OCI-LY3 (cell line): ENCODE measurements around the gene MRPL23.

Source experiments
- H2AFZ ChIP-seq: fragments of 200-600, 300-600 bp; shearing (Covaris generic); 2 replicates; pipeline ENCODE4 v1.6.0; 2014; ENCODE audit warnings: antibody characterized with exemption, low read depth, low read length
- H3K27ac ChIP-seq: fragments of 200-600, 300-600 bp; sonication (generic); 2 replicates; pipeline ENCODE4 v1.5.1; 2014; ENCODE audit warnings: mild to moderate bottlenecking, low read length, moderate library complexity, mixed read lengths
- H3K27me3 ChIP-seq: fragments of 200-600, 300-600 bp; sonication (generic); 2 replicates; pipeline ENCODE4 v1.6.1; 2014; ENCODE audit warnings: low read depth, low read length, mixed read lengths
- H3K36me3 ChIP-seq: fragments of 200-600, 300-600 bp; sonication (generic); replicated peaks from 2 replicates; pipeline ENCODE3; 2014; ENCODE audit warnings: low read depth, low read length, mixed read lengths
- H3K4me1 ChIP-seq: fragments of 300-600, 200-600 bp; sonication (generic); 2 replicates; pipeline ENCODE4 v1.6.1; 2014; ENCODE audit warnings: low read length, mixed read lengths
- H3K4me2 ChIP-seq: fragments of 200-600, 300-600 bp; sonication (generic); 2 replicates; pipeline ENCODE4 v1.6.1; 2014; ENCODE audit warnings: low read length, mixed read lengths
- H3K4me3 ChIP-seq: fragments of 300-600, 200-600 bp; sonication (generic); 2 replicates; pipeline ENCODE4 v1.5.1; 2014; ENCODE audit warnings: antibody characterized with exemption, mild to moderate bottlenecking, low read length, moderate library complexity
- H3K79me2 ChIP-seq: fragments of 300-600, 200-600 bp; shearing (Covaris generic); 2 replicates; pipeline ENCODE4 v1.6.1; 2014; ENCODE audit warnings: mild to moderate bottlenecking, low read length, mixed read lengths
- H3K9ac ChIP-seq: fragments of 300-600, 200-600 bp; shearing (Covaris generic); 2 replicates; pipeline ENCODE4 v1.6.0; 2014; ENCODE audit warnings: mild to moderate bottlenecking, low read length, moderate library complexity
- H3K9me3 ChIP-seq: fragments of 200-600, 300-600 bp; shearing (Covaris generic); 2 replicates; pipeline ENCODE4 v1.6.1; 2014; ENCODE audit warnings: low read length, mixed read lengths; ENCODE audit not compliant: insufficient read depth
- H4K20me1 ChIP-seq: fragments of 200-600, 300-600 bp; sonication (generic); 2 replicates; pipeline ENCODE4 v1.6.1; 2016; ENCODE audit warnings: low read length, mixed read lengths; ENCODE audit not compliant: insufficient read depth
- CTCF ChIP-seq: fragments of 200-600, 300-600 bp; sonication (generic); IDR thresholded peaks from 2 replicates; pipeline ENCODE4 v1.5.1; 2014; ENCODE audit warnings: antibody characterized with exemption, low read length, low read depth
- EZH2phosphoT487 ChIP-seq: fragments of 200-600 bp; shearing (Covaris generic); IDR thresholded peaks from 2 replicates; pipeline ENCODE4 v1.6.1; 2018; ENCODE audit warnings: antibody characterized with exemption, mixed run types, low read depth

Gene MRPL23

GRCh38 chr11:1919391-1920127, 27.6 kb upstream of the MRPL23 start, which contains the start of gene TNNT3:
TSS of gene TNNT3 (plus strand) at chr11:1919703. CDS start at chr11:1922875, 3,172 bp downstream.
- Histone ChIP-seq H3K27me3 (peaks cover 22% of the 10 kb centered on the region; the same call in 1 of the 2 replicates), H3K4me3 (no peak within 1 kb of the TSS), H3K9ac (no peak within 1 kb of the TSS), H3K36me3 (no peaks in the 10 kb centered on the region), H3K4me1 (no peaks in the 10 kb centered on the region), H3K27ac (no peak within 1 kb of the TSS), H4K20me1 (peaks cover 4% of the 10 kb centered on the region; the same call in 1 of the 2 replicates), H3K79me2 (no peaks in the 10 kb centered on the region), H2AFZ (no peak within 1 kb of the TSS), H3K9me3 (no peaks in the 10 kb centered on the region), H3K4me2 (no peak within 1 kb of the TSS)
- no peak for TF ChIP-seq CTCF
- TF ChIP-seq EZH2phosphoT487: no peak

GRCh38 chr11:1920128-1920908, 26.8 kb upstream of the MRPL23 start:
- peaks cover 22% of the 10 kb centered on the region; the same call in 1 of the 2 replicates for H3K27me3 ChIP-seq
- no peaks in the 10 kb centered on the region for H3K36me3 ChIP-seq
- H3K4me1 ChIP-seq: no peaks in the 10 kb centered on the region
- no peak overlapping the region for H3K27ac ChIP-seq
- no peak overlapping the region for H2AFZ ChIP-seq
- H4K20me1 ChIP-seq: peaks cover 4% of the 10 kb centered on the region; the same call in 1 of the 2 replicates
- no peak for TF ChIP-seq CTCF
- TF ChIP-seq EZH2phosphoT487: no peak
- H3K4me2 ChIP-seq: no peak overlapping the region
- no peaks in the 10 kb centered on the region for H3K9me3 ChIP-seq
- no peak overlapping the region for H3K9ac ChIP-seq
- no peaks in the 10 kb centered on the region for H3K79me2 ChIP-seq
- no peak overlapping the region for H3K4me3 ChIP-seq

- H3K79me2 ChIP-seq: no peaks in the 10 kb centered on the region
- H3K27ac ChIP-seq: no peak overlapping the region
- H3K4me2 ChIP-seq: no peak overlapping the region
- H3K9ac ChIP-seq: no peak overlapping the region
- no peak overlapping the region for H3K4me3 ChIP-seq
- no peaks in the 10 kb centered on the region for H3K36me3 ChIP-seq
- TF ChIP-seq EZH2phosphoT487: no peak
- H3K4me1 ChIP-seq: no peaks in the 10 kb centered on the region
- H4K20me1 ChIP-seq: peaks cover 4% of the 10 kb centered on the region; the same call in 1 of the 2 replicates
- H3K9me3 ChIP-seq: no peaks in the 10 kb centered on the region
- H2AFZ ChIP-seq: no peak overlapping the region
- peaks cover 22% of the 10 kb centered on the region; the same call in 1 of the 2 replicates for H3K27me3 ChIP-seq
Measured at GRCh38 chr11:1920909-1921573, 26.1 kb upstream of the MRPL23 start.

- Histone ChIP-seq H3K27ac (no peak overlapping the region), H3K4me1 (no peaks in the 10 kb centered on the region), H3K27me3 (peaks cover 22% of the 10 kb centered on the region; the same call in 1 of the 2 replicates), H2AFZ (no peak overlapping the region), H4K20me1 (peaks cover 4% of the 10 kb centered on the region; the same call in 1 of the 2 replicates), H3K9me3 (no peaks in the 10 kb centered on the region), H3K9ac (no peak overlapping the region), H3K79me2 (no peaks in the 10 kb centered on the region), H3K4me2 (no peak overlapping the region), H3K36me3 (no peaks in the 10 kb centered on the region), H3K4me3 (no peak overlapping the region)
- TF ChIP-seq CTCF: no peak
Measured at GRCh38 chr11:1921574-1922141, 25.5 kb upstream of the MRPL23 start.
